ENCODE data around the gene MOB3A.

MOB3A gene

GRCh38 chr19:2117215-2117960 lies 21.3 kb upstream of the MOB3A start:
- no peak overlapping the region for H3K4me3 ChIP-seq (replicated peaks; ENCODE audit: low read depth, low read length)
- TF ChIP-seq CTCF (IDR thresholded peaks at IDR 0.05; ENCODE audit: low read depth, low read length, missing control alignments) = no peak
- no peak for DNase-seq (ENCODE audit: extremely low read depth, low read depth)

DNA sequence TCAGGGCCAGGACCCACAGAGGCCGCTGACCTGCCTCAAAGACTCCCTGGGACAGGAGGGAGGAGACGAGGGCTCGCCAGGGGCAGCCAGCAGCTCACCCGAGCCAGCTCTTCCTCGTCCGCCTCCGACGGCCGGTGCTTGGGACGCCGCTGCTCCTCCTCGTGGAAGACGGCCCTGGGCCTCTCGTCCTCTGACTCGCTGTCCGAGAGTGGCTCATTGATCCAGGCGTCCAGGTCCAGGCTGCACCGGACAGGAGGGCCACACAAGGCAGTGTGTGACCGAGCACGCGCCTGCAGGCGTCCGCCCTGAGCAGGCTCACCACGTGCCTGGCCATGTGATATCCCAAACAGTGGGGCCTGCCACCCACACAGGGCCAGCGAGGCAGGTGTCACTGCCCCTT lies 20.4 kb upstream of the MOB3A start:
- no peak for TF ChIP-seq CTCF (IDR thresholded peaks at IDR 0.05; ENCODE audit: low read depth, low read length, missing control alignments)
- H3K4me3 ChIP-seq (replicated peaks; ENCODE audit: low read depth, low read length) = no peak overlapping the region
- no peak for DNase-seq (ENCODE audit: extremely low read depth, low read depth)

DNA sequence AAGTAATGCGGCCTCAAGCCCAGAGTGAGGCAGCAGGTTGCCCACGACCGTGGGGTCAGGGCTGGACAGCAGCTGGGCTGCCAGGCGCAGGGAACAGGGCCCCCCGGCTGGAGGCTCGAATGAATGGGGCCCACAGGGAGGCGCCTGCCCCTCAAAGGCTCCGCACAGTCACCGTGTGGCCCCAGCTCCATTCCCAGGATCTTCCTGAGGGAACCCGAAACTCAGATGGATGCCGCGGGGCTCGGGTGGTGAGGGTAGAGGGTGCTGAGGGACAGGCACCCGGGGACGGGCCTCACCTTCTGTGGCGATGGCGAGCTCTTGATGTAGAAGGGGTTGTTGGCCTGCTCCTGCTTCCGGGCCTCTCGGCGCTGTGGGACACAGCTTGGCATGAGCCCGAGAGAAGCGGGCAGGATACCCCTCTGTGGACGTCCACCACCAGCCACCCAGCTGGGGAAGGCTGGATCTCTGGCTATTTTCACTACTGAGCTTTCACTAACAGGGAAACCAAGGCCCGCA lies 19.8 kb upstream of the MOB3A start:
- no peak overlapping the region for H3K4me3 ChIP-seq (replicated peaks; ENCODE audit: low read depth, low read length)
- no peak for TF ChIP-seq CTCF (IDR thresholded peaks at IDR 0.05; ENCODE audit: low read depth, low read length, missing control alignments)
- no peak for DNase-seq (ENCODE audit: extremely low read depth, low read depth)

- DNase-seq (ENCODE audit: extremely low read depth, low read depth) = no peak
- H3K4me3 ChIP-seq (replicated peaks; ENCODE audit: low read depth, low read length) = no peak overlapping the region
- TF ChIP-seq CTCF (IDR thresholded peaks at IDR 0.05; ENCODE audit: low read depth, low read length, missing control alignments) = no peak
These were observed 19.2 kb upstream of the MOB3A start for GRCh38 chr19:2115324-2115723.

DNA sequence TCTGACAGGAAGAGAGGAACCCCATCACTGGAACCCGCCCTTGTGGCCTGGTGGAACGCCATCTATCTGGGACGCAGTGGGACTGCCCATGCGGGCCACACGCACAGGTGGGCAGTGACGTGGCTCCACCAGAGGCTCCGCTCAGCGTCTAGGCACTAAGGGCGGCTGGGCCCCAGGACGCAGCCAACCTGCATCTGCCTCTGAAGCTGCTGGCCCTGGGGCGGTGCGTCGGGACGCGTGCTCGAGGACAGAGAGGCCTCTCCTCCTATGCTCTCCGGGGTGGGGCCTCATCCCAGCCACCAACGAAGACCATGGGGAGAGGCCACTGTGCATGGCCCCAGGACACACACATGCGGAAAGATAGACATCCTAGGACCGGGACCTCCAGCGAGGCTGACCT lies 18.7 kb upstream of the MOB3A start:
- H3K4me3 ChIP-seq (replicated peaks; ENCODE audit: low read depth, low read length) = no peak overlapping the region
- TF ChIP-seq CTCF (IDR thresholded peaks at IDR 0.05; ENCODE audit: low read depth, low read length, missing control alignments) = no peak
- DNase-seq (ENCODE audit: extremely low read depth, low read depth) = no peak

GRCh38 chr19:2114218-2114617 lies 18.1 kb upstream of the MOB3A start:
- no peak for TF ChIP-seq CTCF (IDR thresholded peaks at IDR 0.05; ENCODE audit: low read depth, low read length, missing control alignments)
- no peak for DNase-seq (ENCODE audit: extremely low read depth, low read depth)

More at GRCh38 chr19:2114218-2114617, 18.1 kb upstream of the MOB3A start:
- no peak overlapping the region for H3K4me3 ChIP-seq (replicated peaks; ENCODE audit: low read depth, low read length)

Measured in HFF-Myc (cell line).